Epithelial cell of esophagus (primary cell): ENCODE measurements around the gene EEF2K.

Experiments used
- DNase-seq: peaks from one replicate; pipeline ENCODE4 v3.0.0; 2010; ENCODE audit warnings: low read depth
- H3K4me3 ChIP-seq: 2 replicates; pipeline ENCODE4 v1.5.1; 2011; ENCODE audit warnings: mild to moderate bottlenecking, low read length, control low read depth
- TF ChIP-seq, protein P1 (sequence below): IDR thresholded peaks from 2 replicates; pipeline ENCODE4 v1.5.1; 2011; ENCODE audit warnings: low read depth, mild to moderate bottlenecking, low read length, control low read depth, inconsistent platforms; ENCODE audit not compliant: insufficient read depth; ENCODE audit errors: missing control alignments

EEF2K gene

DNA sequence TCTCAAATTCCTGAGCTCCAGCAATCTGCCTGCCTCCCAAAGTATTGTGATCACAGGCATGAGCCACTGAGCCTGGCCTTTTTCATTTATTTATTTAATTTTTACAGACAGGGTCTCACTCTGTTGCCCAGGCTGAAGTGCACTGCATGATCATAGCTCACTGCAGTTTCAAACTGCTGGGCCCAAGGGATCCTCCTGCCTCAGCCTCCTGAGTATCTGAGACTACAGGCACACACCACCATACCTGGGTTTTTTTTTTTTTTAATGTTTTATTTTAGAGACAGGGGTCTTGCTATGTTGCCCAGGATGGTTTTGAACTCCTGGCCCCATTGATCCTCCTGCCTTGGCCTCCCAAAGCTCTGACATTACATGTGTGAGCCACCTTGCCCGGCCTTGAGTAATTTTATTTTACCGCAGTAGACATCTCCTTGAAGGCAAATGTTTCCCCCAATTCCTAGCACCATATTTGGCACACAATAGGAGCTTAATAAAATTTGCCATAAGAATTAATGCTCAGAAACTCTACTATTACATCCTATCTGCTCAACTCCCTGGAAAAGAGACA lies 1.9 kb upstream of the EEF2K start:
- no peak for DNase-seq
- no peak overlapping the region for H3K4me3 ChIP-seq
- TF ChIP-seq, protein P1, sequence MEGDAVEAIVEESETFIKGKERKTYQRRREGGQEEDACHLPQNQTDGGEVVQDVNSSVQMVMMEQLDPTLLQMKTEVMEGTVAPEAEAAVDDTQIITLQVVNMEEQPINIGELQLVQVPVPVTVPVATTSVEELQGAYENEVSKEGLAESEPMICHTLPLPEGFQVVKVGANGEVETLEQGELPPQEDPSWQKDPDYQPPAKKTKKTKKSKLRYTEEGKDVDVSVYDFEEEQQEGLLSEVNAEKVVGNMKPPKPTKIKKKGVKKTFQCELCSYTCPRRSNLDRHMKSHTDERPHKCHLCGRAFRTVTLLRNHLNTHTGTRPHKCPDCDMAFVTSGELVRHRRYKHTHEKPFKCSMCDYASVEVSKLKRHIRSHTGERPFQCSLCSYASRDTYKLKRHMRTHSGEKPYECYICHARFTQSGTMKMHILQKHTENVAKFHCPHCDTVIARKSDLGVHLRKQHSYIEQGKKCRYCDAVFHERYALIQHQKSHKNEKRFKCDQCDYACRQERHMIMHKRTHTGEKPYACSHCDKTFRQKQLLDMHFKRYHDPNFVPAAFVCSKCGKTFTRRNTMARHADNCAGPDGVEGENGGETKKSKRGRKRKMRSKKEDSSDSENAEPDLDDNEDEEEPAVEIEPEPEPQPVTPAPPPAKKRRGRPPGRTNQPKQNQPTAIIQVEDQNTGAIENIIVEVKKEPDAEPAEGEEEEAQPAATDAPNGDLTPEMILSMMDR = no peak

DNA sequence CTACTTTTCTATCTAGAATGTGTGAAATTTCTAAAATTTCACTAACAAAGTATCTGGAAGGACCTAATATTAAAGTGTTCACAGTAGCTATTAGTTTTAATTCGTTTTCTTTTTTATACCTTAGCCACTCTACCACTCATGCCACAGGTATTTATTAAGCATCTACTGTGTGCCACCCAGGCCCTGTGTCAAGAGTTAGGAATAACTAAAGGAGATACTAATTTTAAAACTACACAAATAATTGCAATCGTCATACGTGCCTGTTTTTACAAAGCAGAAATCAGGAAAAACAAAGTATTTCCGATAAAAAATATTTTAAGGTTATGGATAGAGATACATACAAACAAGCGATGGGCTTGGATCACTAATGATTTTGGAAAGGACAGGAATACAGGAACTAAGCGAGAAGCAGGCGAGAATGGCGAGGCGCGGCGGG lies 483 bp upstream of the EEF2K start:
- peak overlapping the region; percentile 28 for H3K4me3 ChIP-seq
- TF ChIP-seq, protein P1 = no peak
- DNase-seq = no peak

DNA sequence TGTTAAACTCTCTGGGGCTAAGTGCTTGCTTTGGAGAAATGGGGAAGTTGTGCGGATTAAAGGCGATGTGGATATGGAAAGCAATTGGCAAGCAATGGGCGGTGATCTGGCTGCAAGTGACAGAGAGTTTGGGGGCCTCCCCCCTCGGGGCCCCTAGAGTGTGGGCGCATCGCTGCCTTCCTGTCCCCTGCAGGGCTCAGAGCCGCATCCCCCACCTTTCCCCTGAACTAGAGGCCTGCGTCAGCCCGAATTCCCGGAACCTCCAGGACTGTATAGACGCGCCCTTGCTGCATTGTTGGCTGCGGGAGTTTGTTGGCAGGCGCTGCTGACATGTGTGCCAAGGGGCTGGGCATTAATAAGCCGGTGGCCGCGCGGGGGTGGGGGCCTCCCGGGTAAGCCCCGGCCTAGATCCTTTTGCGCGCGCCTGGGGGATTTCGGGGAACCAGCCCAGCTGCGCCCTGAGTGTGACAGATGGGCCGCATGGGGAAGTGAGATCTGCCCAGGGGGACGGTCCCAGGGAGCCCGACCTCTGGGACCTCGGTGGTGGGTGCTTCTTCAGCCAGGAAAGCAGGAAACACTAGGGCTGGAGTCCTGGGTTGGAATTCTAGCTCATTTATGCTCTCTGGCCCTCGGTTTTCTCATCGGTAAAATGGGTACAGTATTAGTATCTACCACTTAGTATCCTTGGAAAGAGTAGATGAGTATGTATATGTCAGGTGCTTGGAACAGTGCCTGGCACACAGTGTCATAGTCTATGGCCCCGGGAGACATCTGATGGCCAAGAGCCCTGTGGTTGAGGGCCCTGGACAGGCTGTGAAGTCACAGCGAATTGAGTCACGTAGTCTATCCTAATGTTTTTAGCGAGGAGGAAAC lies 1.0 kb downstream of the EEF2K start:
- peak overlapping the region; percentile 79 for H3K4me3 ChIP-seq
- DNase-seq = peak; percentile 63
- TF ChIP-seq, protein P1 = no peak

DNA sequence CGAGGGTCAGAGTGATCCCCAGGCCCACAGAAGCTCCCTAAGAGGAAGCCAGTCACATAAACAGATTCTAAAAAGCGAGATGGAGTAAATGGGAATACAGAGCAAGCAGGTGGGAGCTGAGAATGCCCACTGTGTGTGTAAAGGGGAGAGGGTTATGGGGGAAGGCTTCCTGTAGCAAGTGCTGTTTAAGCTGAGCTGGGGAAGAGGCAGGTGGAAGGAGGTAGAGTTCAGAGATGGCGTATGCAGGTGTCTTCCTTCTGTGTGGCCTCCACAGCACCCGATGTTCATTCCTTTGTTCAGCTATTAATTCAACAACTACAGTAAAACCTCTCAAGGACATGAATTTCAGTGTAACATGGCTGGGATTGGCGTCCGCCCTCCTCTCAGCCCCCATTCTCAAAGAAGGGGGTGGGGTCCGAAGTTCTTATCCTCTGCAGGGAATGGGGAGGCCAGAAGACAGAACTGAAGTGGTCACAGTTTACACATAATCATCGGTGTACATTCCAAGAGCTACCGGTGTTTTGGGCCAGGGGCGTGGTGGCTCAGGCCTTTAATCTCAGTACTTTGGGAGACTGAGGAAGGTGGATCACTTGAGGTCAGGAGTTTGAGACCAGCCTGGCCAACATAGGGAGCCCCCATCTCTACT lies 1.8 kb downstream of the EEF2K start:
- H3K4me3 ChIP-seq = peak overlapping the region; percentile 79
- TF ChIP-seq, protein P1 = no peak
- DNase-seq = no peak

DNA sequence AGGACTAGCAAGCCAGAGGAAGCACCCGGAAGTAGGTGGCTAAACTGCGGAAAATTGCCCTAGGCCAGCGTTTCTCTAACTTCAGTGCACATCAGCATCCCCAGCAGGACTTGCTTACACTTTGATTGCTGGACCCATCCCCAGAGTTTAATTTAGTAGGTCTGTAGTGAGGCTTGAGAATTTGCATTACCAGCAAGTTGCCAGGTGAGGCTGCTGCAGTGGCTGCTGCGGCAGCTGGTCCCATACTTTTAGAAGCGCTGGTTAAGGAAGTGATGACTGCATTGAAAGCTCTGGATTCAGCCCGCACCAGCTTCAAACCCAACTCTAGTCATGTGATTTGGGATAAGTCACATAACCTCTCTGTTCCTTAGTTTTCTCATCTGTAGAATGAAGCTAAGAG lies 4.2 kb downstream of the EEF2K start:
- H3K4me3 ChIP-seq = no peak overlapping the region
- TF ChIP-seq, protein P1 = no peak
- no peak for DNase-seq

DNA sequence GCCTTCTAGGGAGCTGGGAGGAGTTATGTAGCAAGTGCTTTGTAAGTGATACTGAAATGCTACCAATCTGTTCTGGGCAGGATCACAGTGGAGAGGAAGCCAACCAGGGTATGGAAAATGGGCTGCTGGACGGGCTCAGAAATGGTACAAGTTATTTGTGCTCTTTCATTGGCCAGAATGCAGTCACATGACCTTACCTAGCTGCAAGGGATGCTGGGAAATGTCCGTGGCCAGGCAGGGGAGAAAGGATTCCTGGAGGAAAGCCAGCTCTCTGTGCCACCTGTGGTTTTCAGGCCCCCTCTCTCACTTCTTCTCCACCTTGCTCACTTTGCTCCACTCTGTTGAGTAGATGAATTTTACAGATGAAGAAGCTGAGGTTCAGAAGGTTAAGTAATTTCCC lies 4.8 kb downstream of the EEF2K start:
- TF ChIP-seq, protein P1 = no peak
- no peak overlapping the region for H3K4me3 ChIP-seq
- DNase-seq = no peak
